NCI-H1092 treated with DMSO at 0.1 percent for 48 hours (cell line): ENCODE data around the gene ALDH1A2.

Experiments
- DNase-seq: peaks from one replicate; lab custom pipeline; 2025; lab: John Stamatoyannopoulos, UW

Gene ALDH1A2

DNA sequence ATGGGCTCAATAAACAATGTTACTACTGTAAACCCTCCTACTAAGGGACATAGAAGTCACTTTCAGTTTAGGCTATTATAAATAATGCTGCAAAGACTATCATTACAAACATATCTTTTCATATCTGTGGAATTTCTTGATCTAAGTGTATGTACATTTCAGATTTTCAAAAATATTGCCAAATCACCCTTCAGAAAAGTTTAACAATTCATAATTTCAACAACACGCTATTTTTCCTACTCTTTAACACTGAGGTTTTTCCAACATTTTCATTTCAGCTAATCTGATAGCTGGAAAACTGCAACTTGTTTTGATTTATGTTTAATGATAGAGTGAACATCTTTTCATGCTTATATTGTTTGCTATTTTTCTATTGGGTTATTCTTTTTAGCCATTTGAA is 69.0 kb downstream of the ALDH1A2 start:
- no peak for DNase-seq

DNA sequence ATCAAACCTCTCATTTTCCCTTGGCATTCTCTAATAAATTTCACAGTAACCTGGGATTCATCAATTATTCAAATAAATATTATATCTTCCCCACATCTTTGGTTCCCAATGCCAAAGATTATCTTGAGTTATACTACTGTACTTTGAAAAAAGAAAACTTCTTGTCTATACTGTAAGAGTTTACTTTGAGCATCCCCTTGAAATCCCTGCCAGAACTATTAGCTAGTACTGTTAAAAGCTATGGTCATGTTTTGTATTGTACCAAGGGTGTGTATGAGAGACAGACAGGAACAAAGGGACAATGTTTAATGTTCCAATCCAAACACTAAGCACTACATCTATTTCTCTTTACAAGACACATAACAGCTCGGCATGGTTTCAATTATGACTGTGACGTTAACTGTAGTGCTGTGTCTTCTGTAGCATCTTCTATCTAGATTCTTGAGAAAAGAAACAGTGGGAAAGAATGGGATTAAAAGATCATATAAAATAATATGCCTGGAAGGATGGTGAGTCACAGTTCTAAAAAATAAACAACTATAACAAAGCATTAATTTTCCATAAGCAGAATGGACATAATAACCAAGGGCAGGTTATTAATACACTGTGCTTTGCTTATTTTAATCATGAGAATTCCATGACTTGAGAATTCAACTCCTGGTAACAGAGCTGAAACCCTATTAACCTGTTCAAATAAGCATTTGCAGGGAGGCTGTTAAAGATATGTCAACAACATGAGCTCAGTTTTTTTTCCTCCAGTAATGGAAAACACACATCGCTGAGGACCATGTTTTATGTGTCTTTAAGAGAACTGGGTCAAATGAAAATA is 71.1 kb downstream of the ALDH1A2 start:
- no peak for DNase-seq

DNA sequence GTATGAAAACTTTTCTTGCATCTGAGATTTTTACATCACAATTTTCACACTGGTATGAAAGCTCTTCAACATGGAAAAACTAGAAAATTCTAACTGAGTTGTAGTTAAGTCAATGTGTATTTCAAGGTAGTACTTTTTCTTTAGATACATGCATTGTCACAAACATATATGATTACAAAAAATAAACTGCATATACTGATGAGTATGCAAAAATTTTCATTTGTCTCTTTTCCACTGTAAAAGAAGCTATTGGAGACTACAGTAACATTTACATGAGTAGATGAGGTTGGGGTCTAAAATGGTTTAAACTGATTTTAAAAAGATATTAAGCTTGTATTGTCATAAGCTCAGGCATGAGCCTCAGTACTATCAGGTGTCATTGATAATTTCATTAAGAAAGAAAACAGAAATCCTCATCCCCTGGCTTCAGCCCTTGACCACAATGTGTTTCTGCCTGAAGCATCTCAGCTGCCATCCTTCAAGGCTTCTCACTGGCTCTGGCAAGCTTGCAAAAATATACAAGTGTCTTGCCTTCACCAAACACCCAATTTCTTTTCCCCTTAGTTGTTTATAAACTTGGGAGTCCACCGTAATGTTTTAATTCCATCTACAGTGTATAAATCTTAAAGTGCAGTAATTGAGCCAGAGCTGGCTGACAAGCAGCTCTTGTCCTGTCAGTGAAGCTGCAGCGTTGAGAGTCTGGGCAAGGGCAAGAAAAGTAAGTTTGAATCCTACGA is 71.9 kb downstream of the ALDH1A2 start:
- DNase-seq, result no peak

DNA sequence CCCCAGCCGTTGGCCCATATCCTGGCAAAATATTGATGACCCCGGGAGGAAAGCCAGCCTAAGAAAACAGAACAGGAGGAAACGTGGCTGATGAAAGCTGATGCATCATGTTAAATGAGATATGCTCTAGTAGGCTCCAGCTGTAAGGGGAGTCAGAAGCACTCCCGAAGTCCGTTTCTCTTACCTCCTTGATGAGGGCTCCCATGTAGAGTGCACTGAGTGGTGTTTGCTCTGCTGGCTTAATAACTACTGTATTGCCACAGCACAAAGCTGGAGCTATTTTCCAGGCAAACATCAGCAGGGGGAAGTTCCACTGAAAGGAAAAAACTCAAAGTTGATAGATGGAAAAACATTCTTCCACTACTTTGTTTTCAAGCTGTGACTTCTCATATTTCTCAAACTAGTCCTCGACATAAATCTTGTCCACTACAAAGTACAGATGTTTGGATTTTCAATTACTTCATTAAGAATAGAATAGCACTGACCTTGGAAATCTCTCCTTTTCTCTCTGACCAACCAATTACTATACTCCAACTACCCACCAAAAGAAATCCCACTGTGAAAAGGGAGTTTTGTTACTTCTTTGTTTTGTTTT is 72.7 kb downstream of the ALDH1A2 start:
- no peak for DNase-seq

DNA sequence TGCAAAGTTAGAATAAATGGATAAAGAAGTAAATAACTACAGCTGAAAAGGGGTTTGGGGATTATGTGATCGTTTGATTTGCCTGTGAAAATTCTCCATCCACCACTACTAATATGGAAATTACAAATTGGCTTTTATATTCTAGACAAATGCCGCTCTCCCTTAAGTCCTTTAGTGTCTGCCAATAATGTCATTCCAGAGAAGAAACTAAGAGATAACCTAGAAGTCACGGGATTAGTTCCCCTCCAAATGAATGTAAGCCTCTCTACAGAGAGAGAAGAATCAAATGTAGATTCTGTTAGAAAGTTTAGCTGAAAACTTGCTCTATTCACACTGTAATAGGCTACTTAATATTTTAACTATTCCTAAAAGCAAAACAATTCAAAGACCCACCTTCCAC is 92.0 kb downstream of the ALDH1A2 start:
- no peak for DNase-seq

DNA sequence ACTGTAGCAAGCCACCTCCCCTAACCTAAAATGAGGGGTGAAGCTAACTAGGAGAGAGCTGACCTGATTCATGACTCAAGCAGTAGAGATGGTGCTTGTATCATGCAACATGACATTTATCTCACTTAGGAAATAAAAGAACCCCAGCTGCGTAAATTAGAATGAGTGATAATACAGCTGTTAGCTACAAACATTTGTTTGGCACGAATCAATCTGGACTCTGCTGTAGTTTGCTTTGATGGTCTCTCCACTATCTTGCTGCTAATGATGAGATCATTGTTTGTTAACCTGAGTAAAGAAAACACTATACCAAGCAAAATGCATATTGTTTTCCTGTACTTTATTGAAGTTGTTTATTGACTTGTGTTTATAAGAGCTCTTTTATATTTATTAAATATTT is 92.6 kb downstream of the ALDH1A2 start:
- DNase-seq, result no peak

DNA sequence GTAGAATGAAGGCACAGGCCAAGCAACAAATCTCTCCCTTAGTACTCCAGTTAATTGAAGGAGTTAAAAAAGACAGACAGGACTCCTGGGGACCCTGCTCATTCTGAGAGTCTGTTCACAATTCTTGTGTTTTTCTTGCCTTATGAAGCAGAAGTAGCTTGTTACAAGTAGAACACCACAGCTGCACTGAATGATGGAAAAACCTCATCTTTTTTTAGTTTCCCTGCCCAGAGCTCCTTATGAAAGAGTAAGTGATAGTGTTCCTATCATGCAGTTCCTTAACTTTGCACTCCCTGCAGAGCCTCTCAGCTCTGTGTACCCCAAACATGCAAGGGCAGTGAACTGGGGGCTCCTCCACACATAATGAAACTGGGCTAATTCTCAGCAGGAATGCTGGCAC is 95.5 kb downstream of the ALDH1A2 start:
- DNase-seq, result no peak

DNA sequence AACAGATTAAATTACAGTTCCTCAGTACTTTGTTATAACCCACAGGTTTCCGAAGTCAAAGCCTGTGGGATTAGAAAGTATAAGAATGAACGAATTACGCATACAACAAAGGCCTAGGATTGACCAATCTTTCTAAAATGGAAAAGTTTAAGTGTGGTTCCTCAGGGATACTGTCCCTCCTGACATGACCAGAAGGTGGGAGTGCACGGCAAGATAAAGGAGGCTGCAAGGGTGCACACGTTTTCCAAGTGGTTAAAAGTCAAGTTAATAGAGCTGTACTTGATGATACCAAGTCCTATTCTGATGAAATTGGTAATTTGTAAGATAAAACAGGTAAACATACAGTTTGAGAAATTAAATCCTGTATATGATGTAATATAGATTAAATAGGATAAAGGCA is 96.2 kb downstream of the ALDH1A2 start:
- DNase-seq, result no peak

DNA sequence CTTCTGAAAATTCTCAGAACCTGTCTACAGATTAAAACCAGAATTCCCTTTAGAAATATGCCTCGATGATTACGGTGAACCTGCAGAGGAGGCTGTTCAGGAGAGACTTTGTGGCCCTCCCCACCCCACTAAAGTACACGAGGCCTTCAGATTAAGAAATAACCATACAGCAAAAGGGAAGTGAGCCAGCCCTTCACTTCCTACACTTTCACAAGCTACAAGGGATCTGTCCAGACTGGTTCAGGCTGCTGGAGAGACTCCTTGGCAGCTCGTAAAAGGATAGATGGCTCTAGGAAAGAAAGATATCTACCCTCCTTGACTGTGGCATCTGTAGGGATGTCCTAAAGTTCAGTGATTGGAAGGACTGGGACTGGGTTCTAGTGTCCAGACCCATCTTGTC is 102.6 kb downstream of the ALDH1A2 start:
- DNase-seq, result no peak

DNA sequence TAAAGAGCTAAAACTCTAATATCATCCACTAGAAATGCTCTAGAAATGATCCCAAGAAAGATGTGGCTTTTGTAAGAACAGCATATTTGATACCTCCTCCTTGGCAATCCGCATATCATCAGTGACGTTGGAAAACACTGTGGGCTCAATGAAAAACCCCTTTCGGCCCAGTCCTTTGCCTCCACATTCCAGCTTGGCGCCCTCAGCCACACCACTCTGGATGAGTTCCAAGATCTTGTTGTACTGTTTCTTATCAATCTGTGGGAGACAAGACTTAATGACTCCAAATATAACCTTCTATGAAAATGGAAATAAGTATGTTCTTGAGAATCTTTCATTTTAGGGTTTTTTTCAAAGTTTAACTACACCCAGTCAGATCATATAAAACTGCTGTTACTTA is 103.6 kb downstream of the ALDH1A2 start:
- no peak for DNase-seq

DNA sequence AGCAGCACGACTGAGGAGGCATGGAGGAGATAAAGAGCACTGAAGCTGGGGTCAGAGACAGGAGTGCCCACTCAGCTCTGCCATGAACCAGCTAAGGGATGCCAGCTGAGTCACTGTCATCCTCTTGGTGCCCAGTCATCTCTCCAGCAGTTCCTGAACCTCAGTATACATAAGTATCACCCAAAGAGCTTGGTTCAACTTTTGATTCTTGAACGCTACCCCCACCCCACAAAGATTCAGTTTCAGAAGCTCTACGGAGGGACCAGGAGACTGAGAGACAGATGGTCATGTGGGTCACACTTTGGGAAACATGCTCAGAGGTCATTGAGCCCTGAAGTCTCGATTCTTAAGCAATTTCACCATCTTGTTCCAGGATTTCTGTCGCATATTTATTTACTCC is 108.4 kb downstream of the ALDH1A2 start:
- DNase-seq, result no peak

DNA sequence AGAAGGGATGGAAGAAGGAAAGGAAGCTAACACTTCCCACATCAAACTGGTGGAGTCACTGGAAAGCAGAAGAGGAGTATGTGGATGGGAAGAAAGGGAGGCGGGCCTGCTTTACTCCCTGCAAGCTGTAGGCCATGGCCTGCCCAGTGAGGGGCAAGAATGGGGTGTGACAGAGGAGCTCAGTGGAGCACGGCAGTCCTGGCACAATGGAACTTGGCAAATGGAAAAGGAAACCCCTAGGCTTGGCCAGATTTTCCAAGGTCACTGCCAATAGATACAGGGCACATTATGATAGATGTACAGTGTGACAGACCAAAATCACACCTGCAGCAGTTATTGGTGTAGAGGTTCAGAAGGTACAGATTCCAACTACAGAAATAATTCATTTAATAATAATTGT is 111.6 kb downstream of the ALDH1A2 start:
- no peak for DNase-seq

DNA sequence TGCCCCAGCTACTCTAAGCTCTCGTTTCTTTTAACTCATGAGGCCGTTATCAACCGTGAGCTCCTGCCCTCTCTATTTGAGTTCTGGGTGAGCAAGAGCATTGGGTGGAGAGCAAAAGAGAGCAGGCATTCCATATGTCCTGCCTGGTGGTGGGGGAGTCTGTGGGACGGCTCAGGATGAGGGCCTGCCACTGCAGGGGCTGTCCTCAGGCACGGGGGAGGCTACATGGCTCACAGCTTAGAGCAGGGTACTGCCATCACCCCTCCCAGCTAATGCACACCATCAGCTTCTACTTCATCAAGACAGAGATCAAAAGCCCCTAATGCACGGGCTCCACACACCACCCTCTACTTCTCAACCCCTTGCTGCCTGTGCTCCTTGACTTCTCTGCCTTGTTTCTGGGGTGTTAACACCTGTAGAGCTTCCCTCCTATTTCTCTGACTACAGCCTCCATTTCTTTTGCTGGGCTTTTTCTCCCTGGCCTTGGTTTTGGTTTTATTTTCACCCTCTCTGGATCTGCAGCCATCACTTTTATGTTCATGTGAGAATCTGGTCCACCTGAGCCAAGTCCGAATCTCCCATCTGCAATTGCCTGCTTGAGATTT is 114.1 kb downstream of the ALDH1A2 start:
- no peak for DNase-seq

DNA sequence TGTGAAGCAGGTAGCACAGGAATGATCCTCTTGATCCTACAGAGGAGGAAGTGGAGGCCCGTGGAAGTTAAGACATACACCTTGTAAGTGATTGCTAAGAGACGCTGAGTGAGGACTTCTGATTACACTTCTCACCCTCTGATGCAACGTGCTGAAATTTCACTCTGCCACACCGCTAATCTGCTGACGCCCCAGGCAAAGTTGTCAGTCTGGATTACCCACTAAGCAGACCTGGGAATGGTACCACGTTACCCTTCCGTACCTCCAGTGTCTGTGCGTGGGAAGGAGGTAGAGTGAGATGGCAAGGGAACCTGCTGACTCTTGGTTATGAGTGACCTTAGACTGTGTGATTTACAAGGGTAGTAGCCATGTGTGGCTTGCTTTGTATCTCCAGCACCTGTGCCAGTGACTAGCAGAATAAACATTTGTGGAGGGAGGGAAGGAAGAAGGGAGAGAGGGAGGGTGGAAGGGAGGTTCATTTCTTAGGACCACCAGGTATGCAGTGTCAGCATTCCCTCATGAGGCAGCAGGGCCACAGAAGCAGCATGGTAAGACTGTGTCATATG is 115.0 kb downstream of the ALDH1A2 start:
- DNase-seq, result no peak

DNA sequence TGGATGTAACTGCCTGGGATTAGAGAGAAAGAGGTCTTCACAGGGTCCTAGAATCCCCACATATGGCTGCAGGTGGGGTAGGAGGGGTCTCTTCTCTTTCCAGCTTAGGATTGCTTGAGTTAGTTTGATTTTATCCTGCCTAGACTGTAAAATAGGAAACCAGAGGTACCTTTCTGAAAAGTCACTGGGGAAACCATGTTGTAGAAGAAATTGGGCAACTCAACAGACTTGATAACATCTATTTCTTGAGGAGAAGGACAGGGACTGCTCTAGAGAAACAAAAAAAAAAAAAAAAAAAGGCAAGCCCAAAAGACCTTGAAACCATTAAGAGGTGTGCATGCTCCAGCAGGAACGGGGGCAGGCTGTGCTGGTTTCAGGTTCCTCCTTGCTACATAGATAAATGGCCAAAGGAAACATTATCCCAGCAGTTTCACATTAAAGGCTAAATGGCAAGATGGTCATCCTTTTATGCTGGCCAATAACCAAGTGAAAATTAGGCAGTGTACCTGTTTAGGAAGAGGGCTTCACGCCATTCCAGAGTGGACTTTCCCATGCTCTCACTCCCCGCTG is 116.1 kb downstream of the ALDH1A2 start:
- DNase-seq, result no peak

DNA sequence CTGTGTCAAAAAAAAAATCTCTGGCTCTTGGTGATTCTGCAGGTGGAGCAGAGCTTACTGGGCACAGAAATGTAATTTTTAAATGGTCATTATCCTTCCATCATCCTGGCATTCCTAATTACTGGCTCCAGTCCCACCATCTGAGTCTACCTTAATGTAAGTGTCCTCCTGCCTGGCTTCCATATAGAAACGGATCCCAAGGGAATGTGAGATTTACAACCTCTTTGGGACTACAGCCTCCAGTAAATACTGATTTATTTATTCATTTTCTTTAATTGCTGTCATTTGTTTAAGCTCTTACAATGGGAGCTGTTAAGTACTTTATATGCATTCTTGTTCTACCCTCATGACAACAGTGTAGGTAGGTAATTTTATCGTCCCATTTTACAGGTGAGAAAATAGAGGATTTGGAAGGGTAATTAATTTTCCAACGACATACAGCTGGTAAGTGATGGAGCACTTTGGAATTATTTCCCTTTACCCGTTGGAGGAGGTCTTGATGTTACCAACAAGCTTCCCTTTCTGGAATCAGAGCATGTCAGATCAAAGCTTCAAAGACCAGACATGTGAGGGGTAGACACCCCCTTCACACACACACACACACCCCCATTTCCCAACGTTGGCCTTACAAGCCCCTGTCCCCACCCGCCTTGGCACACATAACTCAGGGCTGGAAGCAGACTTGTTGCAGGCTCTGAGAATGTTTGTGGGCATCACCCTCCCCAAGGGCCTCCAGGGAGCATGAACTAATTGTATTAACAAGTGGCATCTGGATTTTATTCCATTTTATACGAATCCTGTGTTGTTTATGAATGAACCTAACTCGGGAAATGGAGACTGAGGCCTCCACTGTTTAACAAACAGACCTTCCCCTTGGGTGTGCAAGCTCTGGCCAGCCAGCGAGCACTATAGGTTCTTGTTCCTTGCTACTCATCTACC is 116.9 kb downstream of the ALDH1A2 start:
- DNase-seq, result no peak

DNA sequence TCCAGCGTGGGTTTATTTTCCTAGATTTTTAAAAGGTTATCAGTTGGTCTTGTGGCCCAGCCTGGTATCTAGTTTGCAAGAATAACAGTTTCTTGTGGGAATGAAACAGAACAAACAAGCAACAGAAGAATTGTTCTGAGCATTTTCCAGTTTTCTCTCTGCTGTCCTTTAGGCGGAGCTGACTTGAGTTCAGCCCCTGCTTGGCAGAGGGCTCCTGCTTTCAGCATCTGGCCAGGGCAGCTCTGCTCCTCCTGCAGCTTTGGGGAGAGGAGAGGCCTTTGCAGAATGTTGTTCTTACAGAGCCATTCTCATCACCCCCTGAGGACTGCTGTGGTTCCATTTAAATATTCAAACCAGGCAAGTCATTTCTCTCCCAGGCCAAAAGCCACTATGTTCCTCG is 117.7 kb downstream of the ALDH1A2 start:
- no peak for DNase-seq

DNA sequence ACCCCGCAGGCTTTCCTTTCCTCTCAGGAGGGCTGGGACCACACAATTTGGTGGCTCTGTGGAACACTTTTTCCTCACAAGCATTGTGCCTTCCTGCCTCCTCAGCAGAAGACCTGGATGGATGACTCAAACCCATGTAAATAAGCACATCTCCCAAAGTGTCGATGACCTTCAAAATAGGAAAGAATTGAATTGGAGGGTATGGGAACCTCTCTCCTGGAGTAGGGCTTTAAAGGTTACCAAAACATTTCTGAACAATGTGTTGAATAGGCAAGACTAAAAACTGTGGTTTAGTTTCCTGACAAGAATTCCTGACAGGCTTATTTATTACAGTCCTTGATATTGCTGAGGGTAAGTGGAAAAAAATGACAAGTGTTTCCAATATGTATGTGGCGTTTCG is 118.2 kb downstream of the ALDH1A2 start:
- DNase-seq, result no peak

DNA sequence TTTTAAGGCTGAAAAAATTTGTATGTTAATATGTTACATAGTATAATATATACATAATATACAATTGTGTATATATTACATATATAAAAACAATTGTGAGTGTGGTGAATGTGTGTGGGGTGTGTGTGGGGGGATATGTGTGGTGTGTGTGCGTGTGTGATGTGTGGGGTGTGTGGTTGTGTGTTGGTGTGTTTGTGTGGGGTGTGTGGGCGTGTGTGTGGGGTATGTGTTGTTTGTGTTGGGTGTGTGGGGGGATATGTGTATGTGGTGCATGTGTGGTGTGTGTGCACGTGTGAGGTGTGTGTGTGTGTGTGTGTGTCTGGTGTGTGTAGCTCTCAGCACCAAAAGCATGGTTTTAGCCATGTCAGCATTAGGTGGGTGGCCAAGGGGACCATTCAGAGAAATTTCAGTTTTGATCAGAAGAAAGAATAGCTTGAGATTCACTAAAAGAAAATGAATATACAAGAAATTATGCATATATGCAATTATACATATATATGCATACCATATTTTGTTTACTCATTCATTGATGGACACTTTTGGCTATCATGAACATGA is 118.9 kb downstream of the ALDH1A2 start:
- DNase-seq, result no peak

DNA sequence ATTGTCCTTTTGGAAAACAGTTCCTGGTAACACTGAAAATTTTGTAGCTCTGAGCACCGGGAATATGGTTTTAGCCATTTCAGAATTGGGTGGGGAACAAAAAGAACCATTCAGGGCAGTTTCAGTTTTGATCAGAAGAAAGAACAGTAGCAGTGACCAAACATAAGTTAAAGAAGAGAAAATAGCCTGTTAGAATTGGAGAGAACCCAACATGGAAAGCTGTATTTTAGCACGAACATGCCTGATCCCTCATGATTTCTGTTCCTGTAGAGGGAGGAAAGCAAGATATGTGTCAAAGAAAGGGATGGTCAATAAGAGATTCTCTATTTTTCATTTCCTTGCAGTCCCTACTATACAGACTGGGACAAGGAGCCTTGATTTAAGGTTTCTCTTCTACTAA is 119.9 kb downstream of the ALDH1A2 start:
- DNase-seq, result no peak
